Omental fat pad (tissue), 4 donors: ENCODE measurements around the gene RAB29. TPM values are rescaled to one million over a fixed set of nuclear protein-coding genes. Genes with fewer than 3 reads are reported as not detected.

Source experiments
- ATAC-seq: fragments of 150-250 bp; one replicate; pipeline ENCODE4 v1.9.1; 2016; ENCODE audit warnings: mild to moderate bottlenecking, moderate library complexity; ENCODE audit not compliant: low FRiP score
- DNase-seq: peaks from one replicate; pipeline ENCODE4 v3.0.0-alpha.2; 2019; ENCODE audit warnings: low spot score
- total RNA-seq, 4 donors: library from RNA; depleted of rRNA; stranded (reverse); fragments of >200 nt; gene quantifications; one replicate each; pipeline ENCODE4 v1.1.0, GENCODE V29; 2016
- TF ChIP-seq, protein P1 (sequence below), 3 donors: fragments of 450-650 bp; IDR thresholded peaks; one replicate each; pipeline ENCODE4 v1.5.1; 2016 to 2017; ENCODE audit warnings: antibody characterized with exemption in 3 of 3, mild to moderate bottlenecking in 3 of 3, moderate library complexity in 2 of 3

The RAB29 gene
- total RNA-seq, 4 donors from 2014 or later = 14.4 to 26.9 (median 20.0) TPM

DNA sequence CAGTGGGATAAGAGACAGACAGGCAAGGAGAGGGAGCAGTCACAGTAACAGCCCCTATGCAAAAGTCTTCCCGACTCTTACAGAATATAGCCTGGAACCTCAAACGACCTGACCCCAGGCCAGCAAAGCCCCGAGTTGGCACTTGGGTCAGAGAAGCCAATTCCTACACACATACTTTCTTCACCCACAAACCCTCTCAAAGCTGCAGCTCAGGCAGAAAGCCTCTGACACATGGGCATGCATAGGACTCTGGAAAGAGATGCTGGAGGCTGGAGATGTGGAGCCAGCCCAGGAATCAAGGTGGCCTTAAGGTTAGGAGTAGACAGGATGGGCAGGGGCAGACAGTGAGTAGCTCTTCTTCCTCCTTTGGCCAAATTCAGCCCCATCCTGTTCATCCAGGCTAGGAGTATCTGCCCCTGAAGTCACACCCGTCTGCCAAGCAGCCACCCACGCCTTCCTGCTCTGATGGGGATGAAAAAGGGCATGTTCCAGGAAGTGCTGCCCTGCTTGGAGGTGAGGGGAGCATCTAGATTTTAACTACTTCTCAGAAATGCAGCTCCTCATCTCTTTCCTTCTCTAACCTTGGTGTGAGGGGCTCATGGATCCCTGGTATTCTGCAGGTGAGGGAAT is 29.9 kb upstream of the RAB29 start:
- TF ChIP-seq, protein P1, sequence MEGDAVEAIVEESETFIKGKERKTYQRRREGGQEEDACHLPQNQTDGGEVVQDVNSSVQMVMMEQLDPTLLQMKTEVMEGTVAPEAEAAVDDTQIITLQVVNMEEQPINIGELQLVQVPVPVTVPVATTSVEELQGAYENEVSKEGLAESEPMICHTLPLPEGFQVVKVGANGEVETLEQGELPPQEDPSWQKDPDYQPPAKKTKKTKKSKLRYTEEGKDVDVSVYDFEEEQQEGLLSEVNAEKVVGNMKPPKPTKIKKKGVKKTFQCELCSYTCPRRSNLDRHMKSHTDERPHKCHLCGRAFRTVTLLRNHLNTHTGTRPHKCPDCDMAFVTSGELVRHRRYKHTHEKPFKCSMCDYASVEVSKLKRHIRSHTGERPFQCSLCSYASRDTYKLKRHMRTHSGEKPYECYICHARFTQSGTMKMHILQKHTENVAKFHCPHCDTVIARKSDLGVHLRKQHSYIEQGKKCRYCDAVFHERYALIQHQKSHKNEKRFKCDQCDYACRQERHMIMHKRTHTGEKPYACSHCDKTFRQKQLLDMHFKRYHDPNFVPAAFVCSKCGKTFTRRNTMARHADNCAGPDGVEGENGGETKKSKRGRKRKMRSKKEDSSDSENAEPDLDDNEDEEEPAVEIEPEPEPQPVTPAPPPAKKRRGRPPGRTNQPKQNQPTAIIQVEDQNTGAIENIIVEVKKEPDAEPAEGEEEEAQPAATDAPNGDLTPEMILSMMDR (IDR thresholded peaks at IDR 0.05) = no peak
- ATAC-seq (no peak), DNase-seq (no peak)

DNA sequence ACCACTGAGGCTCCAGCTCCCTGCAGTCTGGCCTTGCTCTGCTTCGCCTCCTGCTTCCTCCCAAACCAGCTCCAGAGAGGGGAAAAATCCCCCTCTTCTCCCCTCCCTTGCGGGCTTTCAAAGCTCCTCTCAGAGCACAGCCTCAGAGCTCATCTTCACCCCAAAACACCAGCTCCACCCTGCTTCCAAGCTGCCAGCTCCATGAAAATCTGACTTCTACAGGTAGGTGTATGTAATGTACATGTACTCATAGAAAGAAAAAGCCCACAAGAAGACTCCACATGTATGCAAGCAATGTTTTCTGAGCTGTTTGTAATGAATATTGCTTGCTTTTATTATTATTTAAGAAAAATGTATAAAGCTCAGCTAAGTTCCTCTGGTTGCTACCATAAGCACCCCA is 29.3 kb upstream of the RAB29 start:
- no peak for ATAC-seq

DNA sequence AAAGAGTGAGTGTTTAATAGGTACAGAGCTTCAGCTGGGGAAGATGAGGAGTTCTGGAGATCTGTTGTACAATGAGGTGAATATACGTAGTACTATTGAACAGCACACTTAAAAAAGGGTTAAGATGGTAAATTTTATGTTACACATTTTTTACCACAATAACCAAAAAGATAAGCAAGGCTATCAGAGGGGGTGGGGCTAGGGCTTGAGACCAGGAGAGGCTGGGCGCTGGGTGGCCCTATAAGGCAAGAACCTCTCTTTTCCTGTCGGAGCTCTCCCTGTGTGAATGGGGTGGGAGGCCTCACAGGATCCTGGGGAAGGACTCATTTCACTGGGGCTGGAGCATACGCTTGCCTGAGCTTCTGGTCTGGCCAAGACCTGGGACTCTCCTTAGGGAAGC is 28.7 kb upstream of the RAB29 start:
- no peak for DNase-seq
- no peak for ATAC-seq
- TF ChIP-seq, protein P1 (IDR thresholded peaks at IDR 0.05) = no peak

More for the DNA sequence above, 29.3 kb upstream of the RAB29 start:
- TF ChIP-seq, protein P1 (IDR thresholded peaks at IDR 0.05) = no peak
- DNase-seq = no peak

DNA sequence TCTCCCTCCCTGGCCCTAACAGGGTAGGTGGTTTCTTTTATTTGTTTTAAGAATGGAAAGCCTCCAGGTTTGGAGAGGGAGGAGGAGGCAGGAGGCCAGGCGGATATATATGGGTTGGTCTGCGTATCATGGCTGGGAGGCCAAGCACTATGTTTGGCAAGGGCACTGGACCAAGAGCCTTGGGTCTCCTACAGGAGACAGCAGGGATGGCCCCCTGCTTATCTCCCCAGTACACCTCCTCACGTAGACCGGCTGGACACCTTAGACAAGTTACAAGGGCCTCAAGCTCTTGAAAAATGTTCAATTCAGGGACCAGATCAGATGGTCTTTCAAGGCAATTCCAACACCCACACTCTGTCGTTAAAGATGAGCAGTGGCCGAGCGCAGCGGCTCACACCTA is 26.8 kb upstream of the RAB29 start:
- TF ChIP-seq, protein P1 (IDR thresholded peaks at IDR 0.05) = no peak
- ATAC-seq = no peak
- DNase-seq = no peak

DNA sequence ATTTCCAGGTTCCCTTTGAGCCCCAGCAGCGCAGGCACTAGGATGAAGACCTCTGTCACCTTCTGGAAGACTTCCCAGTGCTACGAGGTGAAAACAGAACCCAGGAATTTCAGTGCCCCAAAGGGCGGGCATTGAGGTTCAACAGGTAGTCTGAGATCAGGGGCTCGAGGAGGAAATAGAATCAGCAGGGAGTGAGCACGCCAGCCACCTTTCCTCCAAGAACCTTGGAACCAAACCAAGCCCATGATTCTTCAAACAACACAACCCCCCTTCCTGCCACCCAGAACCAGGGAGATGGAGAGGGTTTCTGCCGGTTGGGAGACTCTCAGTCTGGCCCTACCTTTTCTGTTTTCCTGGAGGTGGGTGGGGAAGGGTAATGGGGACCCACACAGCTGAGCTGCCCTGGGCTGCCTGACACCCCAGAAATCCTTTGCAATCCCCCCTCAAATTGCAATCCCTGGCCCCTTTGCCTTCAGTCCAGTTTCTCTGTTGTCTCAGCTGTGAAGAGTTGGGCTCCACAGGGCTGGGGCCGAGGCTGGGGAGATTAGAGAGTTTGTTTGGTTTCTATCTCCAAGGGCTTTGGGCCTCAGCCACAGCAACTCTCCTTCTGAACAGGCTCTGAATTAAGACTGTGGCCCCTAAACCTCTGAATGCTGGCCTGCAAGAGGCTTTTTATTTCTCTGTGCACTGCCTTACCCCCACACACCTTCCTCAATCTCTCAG is 25.9 kb upstream of the RAB29 start:
- DNase-seq (no peak), ATAC-seq (no peak)
- TF ChIP-seq, protein P1 (IDR thresholded peaks at IDR 0.05) = no peak

DNA sequence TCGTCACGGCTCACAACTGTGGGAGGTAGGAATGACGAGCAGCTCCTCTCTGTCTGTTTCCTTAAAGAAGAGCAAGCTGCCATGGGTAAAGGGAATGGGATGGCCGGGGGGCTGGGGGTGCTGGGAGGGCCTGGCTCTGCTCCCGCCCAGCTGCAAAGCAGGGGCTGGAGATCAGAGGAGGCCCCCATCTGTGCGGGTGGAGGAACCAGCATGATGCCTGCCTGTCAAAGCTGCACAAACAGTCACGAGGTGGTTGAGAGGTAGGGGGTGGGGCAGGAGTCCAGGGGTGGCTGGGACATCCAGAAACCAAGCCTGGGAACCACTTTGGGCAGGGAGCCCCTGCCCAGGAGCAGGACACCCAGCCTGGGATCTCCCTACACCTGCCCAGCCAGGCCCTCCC is 25.1 kb upstream of the RAB29 start:
- DNase-seq = no peak
- TF ChIP-seq, protein P1 (IDR thresholded peaks at IDR 0.05) = no peak
- ATAC-seq = no peak

DNA sequence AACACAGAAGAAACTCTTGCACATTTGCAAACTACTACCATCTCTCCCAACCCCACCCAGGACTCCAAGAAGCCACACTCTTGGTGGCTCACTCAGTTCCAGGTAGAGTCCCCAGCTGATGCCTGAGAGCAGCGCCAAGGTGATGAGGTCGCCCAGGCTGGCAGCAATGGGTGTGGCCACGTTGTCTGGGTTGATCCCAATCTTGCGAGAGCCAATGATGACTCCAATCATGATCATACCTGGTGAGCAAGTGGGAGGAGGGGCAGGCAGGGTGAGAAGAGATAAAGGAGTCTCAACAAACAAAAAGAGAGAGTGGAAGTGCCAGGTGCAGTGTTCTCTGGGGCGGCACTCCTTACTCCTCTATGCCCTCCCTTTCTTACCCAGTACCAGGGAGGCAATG is 23.3 kb upstream of the RAB29 start:
- DNase-seq (no peak), ATAC-seq (no peak)
- TF ChIP-seq, protein P1 (IDR thresholded peaks at IDR 0.05) = no peak
